ENCODE data around the gene CREM.

GRCh38 chr10:35136263-35136815 is 9.7 kb downstream of the CREM start:
- TF ChIP-seq POLR2A (IDR thresholded peaks at IDR 0.05): no peak
- no peak for TF ChIP-seq CTCF (IDR thresholded peaks at IDR 0.05)

Measured in lower leg skin (tissue), 3 donors.